ENCODE data around the gene GLYR1.

The GLYR1 gene

DNA sequence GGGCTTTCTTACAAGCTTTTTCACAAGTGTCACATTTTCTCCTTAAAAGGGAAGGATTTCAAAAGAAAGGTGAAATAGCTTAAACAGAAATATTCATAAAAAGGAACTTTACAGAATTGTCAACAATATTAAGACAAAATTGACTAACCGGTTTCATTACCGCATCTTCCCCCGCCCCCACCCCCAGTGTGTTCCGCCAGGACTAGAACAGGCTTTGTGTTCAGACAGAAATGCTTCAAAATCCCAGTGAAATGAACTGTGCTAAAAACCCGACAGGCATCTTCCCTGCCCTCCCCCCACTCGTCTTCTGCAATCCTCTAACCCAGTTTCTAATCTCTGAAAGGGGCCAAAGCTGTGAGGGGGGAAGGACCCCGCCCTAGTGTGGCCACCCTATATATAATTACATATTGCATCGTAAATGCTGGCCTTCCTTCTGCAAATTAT lies 43.7 kb downstream of the GLYR1 start:
- DNase-seq, result no peak

GRCh38 chr16:4802659-4803287 lies 44.3 kb downstream of the GLYR1 start:
- peak; percentile 85 for DNase-seq

GRCh38 chr16:4801962-4802658 lies 45.0 kb downstream of the GLYR1 start, which contains the start of gene ROGDI:
Gene ROGDI (minus strand): TSS chr16:4802633. CDS start chr16:4802571, 62 bp downstream.
- peak; percentile 73 for DNase-seq

DNA sequence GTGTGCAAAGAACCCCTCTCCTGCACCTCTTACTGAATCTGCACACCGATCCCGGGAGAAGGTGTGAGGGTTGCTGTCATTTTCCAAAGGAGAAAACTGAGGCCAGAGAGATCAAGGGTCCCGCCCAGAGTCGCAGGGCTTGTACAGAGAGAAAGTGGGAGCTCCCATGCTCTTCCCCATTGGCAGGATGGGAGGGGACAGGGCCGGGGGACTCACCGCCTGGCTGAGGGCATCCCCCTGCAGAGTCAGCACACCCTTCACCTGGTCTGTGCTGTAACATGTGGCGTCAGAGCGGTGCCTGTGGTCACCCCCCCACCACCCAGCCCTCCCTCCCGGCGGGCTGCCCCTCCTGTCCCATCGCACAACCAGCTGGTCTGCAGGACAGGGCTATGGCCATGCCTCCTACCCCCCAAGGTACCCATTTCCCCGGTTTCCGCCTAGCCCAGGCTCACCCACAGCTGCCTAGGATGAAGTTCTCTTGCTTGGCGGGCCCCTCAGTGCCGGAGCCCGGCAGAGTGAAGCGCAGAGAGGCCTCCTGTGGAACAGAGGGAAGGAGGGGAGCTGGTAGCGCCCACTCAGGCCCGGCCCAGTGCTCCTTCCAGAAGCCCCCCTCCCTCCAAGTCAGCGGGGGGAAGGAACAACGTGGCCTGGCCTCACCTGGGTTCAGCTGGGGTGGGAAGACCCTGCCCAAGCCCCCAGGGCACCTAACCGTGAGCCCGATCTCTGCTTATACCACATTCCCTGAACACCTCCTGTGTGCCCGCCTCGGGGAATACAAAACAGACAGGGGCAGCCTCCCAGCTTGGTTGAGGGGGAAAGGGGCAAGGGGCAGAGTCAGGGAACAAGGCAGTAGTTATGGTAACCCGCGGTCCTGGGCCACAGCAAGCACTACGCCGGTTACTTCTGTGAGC lies 45.8 kb downstream of the GLYR1 start:
- no peak for DNase-seq

DNA sequence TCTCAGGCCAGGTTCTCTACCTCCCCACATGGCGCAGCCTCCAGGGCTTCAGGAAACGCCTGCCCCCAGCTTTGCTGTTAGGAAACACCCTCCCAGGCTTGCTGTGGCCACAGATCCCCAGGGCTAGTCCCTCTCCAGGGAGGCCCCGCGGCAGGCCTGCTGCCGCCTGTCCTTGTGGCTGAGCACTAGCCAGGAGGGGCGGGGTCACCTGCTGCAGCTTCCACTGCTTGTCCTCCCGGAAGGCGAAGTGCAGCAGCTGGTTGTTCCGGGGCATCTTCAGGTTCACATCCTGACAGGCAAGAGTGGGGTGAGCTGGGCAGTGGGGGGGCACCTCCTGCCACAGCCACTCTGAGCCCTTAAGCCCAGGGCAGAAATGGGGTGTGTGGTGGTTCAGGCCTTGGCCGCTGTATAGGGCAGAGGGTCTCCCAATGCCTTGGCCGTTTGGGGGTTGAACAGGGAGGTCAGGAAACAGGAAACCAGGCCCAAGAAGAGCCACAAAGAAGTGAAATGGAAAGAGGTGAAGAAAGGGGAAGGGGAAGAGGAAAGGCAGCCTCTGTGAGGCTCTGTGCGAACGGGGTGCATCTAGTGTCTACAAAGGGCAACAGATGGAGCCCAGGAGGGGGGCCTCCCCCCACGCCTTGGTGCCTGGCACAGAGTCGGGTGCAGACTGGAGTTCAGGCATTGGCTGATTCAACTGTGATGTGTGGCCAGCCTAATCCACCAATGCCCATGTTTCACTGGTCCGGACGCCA lies 46.6 kb downstream of the GLYR1 start:
- no peak for DNase-seq

DNA sequence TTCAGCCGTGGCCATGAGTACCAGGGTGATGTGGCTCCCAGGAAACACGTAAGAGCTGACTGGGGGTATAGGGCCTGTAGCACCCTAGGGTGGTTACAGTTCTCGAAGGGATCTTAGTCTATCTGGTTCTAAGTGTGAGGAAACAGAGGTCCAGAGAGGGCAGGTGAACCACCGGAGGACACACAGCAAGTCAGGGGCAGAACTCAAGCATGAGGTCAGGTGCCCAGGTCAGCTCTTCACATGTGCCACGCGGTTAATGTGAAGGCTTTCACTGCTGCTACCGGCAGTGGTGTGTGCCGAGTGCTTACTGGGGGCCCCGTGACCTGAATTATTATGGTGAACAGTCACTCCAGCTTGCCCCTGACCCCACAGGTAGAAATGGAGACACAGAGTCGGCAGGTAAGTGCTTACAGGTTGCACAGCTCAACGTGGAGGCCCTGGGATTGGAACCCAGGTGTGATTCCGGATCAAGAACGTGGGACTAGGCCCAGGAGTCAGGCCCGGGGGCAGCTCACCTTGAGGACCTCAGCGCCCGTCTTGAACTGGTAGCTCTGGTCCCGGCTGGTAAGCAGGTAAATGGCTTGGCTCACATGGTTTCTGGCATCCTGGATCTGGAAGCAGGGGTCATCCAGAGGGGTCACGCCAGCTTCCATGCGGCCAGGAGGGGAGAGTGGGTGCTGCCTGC lies 47.8 kb downstream of the GLYR1 start:
- no peak for DNase-seq

DNA sequence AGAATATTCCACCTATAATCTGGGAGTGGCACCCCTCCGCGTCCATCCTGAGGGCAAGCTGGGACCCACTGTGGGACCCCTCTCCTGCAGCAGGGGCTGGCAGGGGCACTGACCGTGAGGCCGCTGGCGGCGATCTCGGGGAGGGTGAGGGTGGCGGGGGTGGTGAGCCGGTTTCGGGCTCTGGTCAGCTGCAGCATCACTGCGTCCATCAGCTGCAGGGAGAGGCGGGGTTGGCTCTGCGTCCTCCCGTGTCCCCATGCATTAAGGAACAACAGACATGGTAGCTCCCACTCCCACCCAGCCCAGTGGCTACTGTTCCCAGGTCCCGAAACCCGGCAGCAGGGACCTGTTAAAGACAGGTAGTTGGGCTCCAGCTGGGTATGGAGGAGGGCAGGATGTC lies 48.6 kb downstream of the GLYR1 start:
- no peak for DNase-seq

DNA sequence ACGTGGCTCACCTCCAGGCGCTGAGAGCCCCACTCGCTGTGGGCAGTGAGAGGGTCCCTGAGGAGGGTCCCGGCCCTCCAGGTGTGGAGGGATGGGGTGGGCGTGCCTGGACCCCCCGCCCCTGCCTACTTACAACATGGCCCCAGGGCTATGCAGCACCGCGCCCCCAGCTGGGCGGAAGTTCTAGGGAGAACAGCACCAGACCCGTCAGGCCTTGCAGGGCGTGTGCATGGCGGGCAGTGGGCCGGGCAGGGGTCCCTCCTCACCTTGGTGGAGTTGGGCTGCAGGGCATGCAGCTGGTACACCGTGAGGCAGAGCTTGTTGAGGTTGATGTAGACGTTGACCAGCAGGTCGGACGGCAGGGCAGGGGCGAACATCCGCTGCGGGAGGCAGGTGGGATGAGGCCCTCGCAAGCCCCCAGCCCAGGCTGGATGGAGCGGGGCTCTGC lies 49.3 kb downstream of the GLYR1 start:
- no peak for DNase-seq

GRCh38 chr16:4796982-4797804 lies 49.9 kb downstream of the GLYR1 start:
- no peak for DNase-seq

- DNase-seq, result no peak
These were observed 51.1 kb downstream of the GLYR1 start for GRCh38 chr16:4795828-4796572.

- DNase-seq, result no peak
These were observed 51.8 kb downstream of the GLYR1 start, which contains the start of gene SMIM22 for GRCh38 chr16:4795181-4795827. Gene SMIM22 (plus strand): TSS chr16:4795369. CDS start chr16:4795735, 366 bp downstream.

DNA sequence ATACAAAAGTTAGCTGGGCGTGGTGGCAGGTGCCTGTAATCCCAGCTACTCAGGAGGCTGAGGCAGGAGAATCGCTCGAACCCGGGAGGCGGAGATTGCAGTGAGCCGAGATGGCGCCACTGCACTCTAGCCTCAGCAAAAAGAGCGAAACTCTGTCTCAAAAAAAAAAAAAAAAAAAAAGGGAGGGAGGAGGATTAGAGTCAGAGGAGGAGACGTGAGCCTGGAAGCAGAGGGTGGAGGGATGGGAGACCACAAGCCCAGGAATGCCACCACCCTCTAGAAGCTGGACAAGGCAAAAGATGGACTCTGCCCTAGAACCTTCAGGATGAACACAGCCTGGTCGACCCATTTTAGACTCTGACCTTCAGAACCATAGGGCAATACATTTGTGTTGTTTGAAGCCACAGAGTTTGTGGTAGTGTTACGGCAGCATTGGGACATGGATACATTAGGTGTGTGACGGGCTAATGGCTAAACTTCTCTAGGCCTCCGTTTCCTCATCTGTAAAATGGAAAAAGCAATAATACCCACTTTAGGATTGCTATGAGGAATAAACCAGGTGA lies 54.1 kb downstream of the GLYR1 start:
- DNase-seq, result no peak

GRCh38 chr16:4790871-4791270 lies 56.2 kb downstream of the GLYR1 start:
- DNase-seq, result no peak

DNA sequence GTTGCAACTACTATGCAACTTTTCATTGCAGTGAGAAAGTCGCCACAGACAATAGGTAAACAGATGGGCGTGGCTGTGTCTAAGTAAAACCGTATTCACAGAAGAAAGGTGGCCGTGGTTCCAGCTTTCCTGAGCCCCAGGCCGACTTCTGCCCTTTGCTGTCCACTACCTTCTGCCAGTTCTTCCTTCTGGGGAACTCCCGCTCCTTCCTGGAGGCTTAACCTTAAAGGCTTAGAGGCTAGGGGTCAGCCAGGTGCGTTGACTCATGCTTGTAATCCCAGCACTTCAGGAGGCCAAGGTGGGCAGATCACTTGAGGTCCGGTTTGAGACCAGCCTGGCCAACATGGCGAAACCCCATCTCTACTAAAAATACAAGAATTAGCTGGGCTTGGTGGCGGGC lies 56.8 kb downstream of the GLYR1 start:
- no peak for DNase-seq

DNA sequence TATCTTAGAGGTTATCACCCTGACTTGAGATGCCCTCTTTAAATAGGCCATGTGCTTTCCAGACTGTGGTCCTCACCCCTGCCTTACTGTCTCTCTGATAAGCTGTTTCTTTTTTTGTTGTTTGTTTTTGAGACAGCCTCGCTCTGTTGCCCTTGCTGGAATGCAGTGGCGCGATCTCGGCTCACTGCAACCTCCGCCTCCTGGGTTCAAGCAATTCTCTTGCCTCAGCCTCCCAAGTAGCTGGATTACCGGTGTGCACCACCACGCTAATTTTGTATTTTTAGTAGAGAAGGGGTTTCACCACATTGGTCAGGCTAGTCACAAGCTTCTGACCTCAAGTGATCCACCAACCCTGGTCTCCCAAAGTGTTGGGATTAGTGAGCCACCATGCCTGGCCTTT lies 58.2 kb downstream of the GLYR1 start:
- DNase-seq, result no peak

- no peak for DNase-seq
These were observed 58.6 kb downstream of the GLYR1 start for GRCh38 chr16:4788489-4788889.

DNA sequence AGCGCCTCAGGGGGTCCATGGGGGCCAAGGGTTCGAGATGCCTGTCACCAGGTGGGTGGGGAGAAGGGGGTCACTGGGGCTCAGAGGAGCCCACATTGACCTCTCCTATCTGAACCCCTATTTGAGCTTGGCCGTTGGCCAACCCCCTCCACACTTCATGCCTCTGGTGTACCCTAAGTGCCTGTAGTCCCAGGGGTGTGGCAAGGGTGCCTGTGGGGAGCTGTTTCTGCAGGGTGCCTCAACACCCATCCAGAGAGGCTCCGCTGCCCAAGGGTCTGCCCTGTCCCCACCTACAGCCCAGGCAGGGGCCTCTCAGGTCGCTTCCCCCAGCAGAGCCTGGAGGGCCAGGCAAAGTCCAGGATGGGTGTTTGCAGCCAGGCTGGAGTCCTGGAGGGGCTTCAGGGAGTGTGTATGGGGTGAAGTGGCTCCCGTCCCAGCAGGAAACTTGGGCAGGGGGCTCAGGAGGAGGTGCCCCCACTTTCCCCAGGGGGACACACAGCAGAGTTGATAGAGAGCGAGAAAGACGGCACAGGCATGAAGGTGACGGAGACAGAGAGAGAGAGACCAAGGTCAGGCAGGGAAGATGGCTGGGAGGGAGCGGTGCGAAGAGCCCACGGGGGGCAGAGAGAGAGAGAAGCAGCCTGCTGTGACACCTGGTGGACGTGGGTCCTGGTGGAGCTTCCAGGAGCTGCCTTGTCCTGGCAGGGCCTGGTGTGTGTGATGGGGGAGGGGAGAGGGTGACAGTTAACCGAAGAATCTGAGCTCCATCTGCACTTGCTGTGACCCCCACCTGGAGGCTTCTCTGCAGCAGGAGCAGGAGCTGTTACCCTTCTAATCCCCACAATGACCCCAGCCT lies 59.2 kb downstream of the GLYR1 start, which contains the start of gene SEPTIN12:
SEPTIN12 (minus strand) TSS at position 719 of the 856 bp plus-strand sequence; CDS start at position 19, 700 bp downstream.
- no peak for DNase-seq

DNA sequence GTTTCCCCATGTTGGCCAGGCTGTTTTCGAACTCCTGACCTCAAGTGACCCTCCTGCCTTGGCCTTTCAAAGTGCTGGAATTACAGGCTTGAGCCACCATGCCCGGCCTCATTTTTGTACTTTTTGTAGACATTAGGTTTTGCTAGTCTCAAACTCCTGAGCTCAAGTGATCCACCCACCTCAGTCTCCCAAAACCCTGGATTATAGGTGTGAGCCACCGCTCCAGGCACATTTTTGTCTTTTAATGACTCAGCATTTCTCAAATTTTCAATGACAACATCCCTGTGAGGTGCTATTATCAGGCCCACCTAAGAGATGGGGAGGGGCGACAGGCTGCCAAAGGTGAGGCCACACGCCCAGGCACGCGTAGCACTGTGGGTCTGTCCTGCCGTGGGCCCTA lies 60.0 kb downstream of the GLYR1 start:
- no peak for DNase-seq

Data from stimulated activated naive CD4-positive, alpha-beta T cell treated with Interleukin-2 at 50 U/mL for 16 hours (primary cell).